GM12801 (cell line): ENCODE results near the gene HIRA.

Source experiments
- CTCF ChIP-seq: IDR thresholded peaks from one replicate; pipeline ENCODE4 v1.5.1; 2011; ENCODE audit warnings: control low read depth; ENCODE audit not compliant: insufficient read length; ENCODE audit errors: extremely low read depth

HIRA gene

GRCh38 chr22:19317865-19318264 lies 113.7 kb downstream of the HIRA start:
- TF ChIP-seq CTCF = no peak

GRCh38 chr22:19307872-19308271 lies 123.7 kb downstream of the HIRA start:
- TF ChIP-seq CTCF = no peak

GRCh38 chr22:19304547-19304946 lies 127.0 kb downstream of the HIRA start:
- no peak for TF ChIP-seq CTCF

- TF ChIP-seq CTCF = no peak
These were observed 127.7 kb downstream of the HIRA start for GRCh38 chr22:19303785-19304184.

DNA sequence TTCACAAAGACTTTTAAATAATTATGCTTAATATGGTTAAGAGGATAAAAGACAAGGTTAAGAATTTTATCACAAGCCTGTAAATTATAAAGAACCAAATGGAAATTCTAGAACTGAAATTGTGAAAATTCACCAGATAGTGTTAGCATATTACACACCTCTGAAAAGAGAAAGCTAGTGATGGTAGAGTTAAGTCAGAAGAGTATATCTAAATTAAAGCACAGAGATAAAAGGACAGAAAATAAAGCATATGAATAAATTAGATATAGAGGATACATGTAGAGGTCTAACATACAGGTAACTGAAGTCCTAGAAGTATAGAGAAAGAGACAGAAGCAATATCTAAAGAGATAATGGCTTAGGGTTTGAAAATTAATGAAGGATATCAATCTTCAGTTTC lies 135.8 kb downstream of the HIRA start:
- no peak for TF ChIP-seq CTCF

DNA sequence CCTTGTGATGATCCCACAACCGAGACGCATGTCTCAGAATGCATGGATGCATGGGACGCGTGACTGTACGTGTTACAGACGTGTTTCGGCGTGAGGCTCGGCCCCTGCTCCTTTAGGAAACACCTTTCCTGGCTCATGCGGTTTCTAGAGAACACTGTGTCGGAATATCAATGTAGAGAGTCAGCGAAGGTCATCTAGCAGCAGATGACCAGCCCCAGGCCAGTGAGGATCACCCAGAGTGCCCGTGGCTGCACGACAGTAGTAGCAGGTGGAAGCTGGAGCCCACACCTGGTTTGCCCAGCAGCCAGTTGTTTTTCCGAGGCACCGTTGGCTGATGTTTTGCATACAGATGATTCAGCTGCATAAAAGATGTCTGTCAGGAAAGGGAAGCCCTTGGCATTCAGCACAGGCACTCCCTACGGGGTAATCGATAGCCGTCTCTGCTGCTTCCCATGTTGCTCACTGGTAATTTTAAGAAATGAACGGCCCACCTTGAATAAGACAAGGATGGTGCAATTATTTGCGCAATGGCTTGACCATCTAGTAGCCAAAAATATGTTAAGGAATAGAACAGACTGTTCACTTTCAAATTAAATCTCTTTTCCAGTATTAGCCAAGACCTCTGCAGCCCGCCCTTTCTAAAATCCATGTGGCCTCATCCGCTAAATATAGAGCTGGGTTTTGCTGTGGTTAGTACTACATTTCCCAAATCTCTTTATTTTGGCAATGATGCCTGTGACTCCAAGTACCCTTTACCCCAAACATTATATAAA lies 138.9 kb downstream of the HIRA start:
- no peak for TF ChIP-seq CTCF

- TF ChIP-seq CTCF = no peak
These were observed 139.7 kb downstream of the HIRA start, which contains the start of gene CLTCL1 for GRCh38 chr22:19291580-19292457. Gene CLTCL1 (minus strand): TSS chr22:19291719. CDS start chr22:19291641, 78 bp downstream.
